K562 (cell line): ENCODE data around the gene LTBP4. TPM values are rescaled to one million over a fixed set of nuclear protein-coding genes. Genes with fewer than 3 reads are reported as not detected.

ENCODE experiments used
- ATAC-seq: fragments of 200-7000 bp; cut with Tn5 transposase; 3 replicates; pipeline ENCODE4 v1.9.1; 2020; ENCODE audit warnings: moderate library complexity
- BruUV-seq: library from RNA; stranded (reverse); fragments of 400-500 nt; replicated peaks from 2 replicates; lab custom pipeline; 2021; lab: Mats Ljungman, UMichigan
- CTCF ChIA-PET: fragments of 300-600 bp; formaldehyde crosslinking; extraction: SDS; loops from one replicate; lab custom pipeline; 2021; ENCODE audit warnings: low intra/inter-chr PET ratio; lab: Yijun Ruan, JAX
- POLR2A ChIA-PET: fragments of 300-600, 350-650 bp; sonication (Branson Sonifier 250); formaldehyde crosslinking; extraction: SDS; loops from one replicate; lab custom pipeline; 2021; ENCODE audit warnings: antibody characterized with exemption, inconsistent platforms; lab: Yijun Ruan, JAX
- DNase-seq, 4 experiments: peaks; one replicate each; pipeline versions ENCODE4 v3.0.0 to v3.0.0-alpha.2; 2011 to 2018; ENCODE audit warnings: low spot score in 3 of 4, mixed read lengths in 3 of 4; ENCODE audit errors: extremely low read depth in 1 of 4
- FAIRE-seq: peaks from 2 replicates; lab custom pipeline; 2011; peaks lifted over from hg19 to GRCh38; lab: Jason Lieb, UNC
- H2AFZ ChIP-seq: 2 replicates; pipeline ENCODE4 v1.6.0; 2011; ENCODE audit warnings: low read depth, low read length, control low read depth, inconsistent platforms
- H3K27ac ChIP-seq: fragments of 200-600 bp; 3 replicates; pipeline ENCODE4 v1.8.0; 2011; ENCODE audit warnings: low read depth, mild to moderate bottlenecking, control low read depth, inconsistent platforms, low read length, moderate library complexity, mixed read lengths; ENCODE audit errors: extremely low read depth
- H3K27me3 ChIP-seq, 2 experiments: fragments of 300-600 bp in 1 of 2; 2 replicates in 1 of 2; 3 replicates in 1 of 2; pipeline versions ENCODE4 v1.6.0 to v1.8.0; 2011; ENCODE audit warnings: inconsistent platforms in 2 of 2, low read length in 2 of 2, mild to moderate bottlenecking in 1 of 2, mixed read lengths in 1 of 2, moderate library complexity in 1 of 2; ENCODE audit not compliant: control insufficient read depth in 2 of 2, insufficient read depth in 2 of 2
- H3K36me3 ChIP-seq: fragments of 300-600 bp; 3 replicates; pipeline ENCODE4 v1.8.0; 2011; ENCODE audit warnings: mild to moderate bottlenecking, low read length, inconsistent platforms; ENCODE audit not compliant: control insufficient read depth, insufficient read depth
- H3K4me1 ChIP-seq, 2 experiments: fragments of 200-600 bp in 1 of 2; replicated peaks in 1 of 2; 2 replicates in 1 of 2; 3 replicates in 1 of 2; pipeline versions ENCODE4 v1.5.1 to v1.8.0; 2011; ENCODE audit warnings: inconsistent platforms in 2 of 2, low read length in 2 of 2, mild to moderate bottlenecking in 1 of 2, mixed read lengths in 1 of 2, moderate library complexity in 1 of 2; ENCODE audit not compliant: control insufficient read depth in 2 of 2, insufficient read depth in 2 of 2
- H3K4me2 ChIP-seq: 2 replicates; pipeline ENCODE4 v1.6.1; 2011; ENCODE audit warnings: low read length, control low read depth, inconsistent platforms, mixed read lengths; ENCODE audit not compliant: insufficient read depth
- H3K4me3 ChIP-seq: fragments of 200-600 bp; sonication (generic), shearing (Covaris generic); 2 replicates; pipeline ENCODE4 v1.5.1; 2016; ENCODE audit warnings: control low read depth, inconsistent platforms
- H3K79me2 ChIP-seq: fragments of 200-600 bp; 3 replicates; pipeline ENCODE4 v1.8.0; 2011; ENCODE audit warnings: low read length, inconsistent platforms; ENCODE audit not compliant: control insufficient read depth, insufficient read depth
- H3K9ac ChIP-seq, 2 experiments: 2 replicates each; pipeline versions ENCODE4 v1.6.0 to v1.6.1; 2011; ENCODE audit warnings: low read depth in 2 of 2, low read length in 2 of 2, control low read depth in 1 of 2, inconsistent platforms in 1 of 2, mild to moderate bottlenecking in 1 of 2, mixed read lengths in 1 of 2; ENCODE audit not compliant: insufficient read depth in 1 of 2
- H3K9me1 ChIP-seq: one replicate; pipeline ENCODE4 v1.6.0; 2011; ENCODE audit warnings: inconsistent platforms, mild to moderate bottlenecking, low read length, moderate library complexity; ENCODE audit not compliant: control insufficient read depth, insufficient read depth
- H3K9me3 ChIP-seq: replicated peaks from 2 replicates; pipeline ENCODE4 v1.5.1; 2011; ENCODE audit warnings: low read depth, low read length, inconsistent platforms; ENCODE audit not compliant: control insufficient read depth, insufficient read depth
- H4K20me1 ChIP-seq: replicated peaks from 2 replicates; pipeline ENCODE4 v1.6.1; 2011; ENCODE audit warnings: low read length, inconsistent platforms, mixed read lengths; ENCODE audit not compliant: control insufficient read depth, insufficient read depth
- ADNP ChIP-seq: fragments of 200-800 bp; sonication (Bioruptor generic); IDR thresholded peaks from 2 replicates; pipeline ENCODE4 v1.6.1; 2016; ENCODE audit warnings: missing genetic modification characterization, missing compliant biosample characterization
- BCOR ChIP-seq: fragments of 450-650 bp; IDR thresholded peaks from 2 replicates; pipeline ENCODE4 v1.6.1; 2016
- CLOCK ChIP-seq: fragments of 250-450 bp; sonication (Bioruptor Pico); IDR thresholded peaks from 2 replicates; pipeline ENCODE4 v1.4.0; 2020; ENCODE audit warnings: mild to moderate bottlenecking, moderate library complexity, borderline replicate concordance
- KDM1A ChIP-seq, 2 experiments: fragments of 450-650 bp; IDR thresholded peaks; 2 replicates each; pipeline ENCODE4 v1.6.1; 2016; ENCODE audit warnings: mild to moderate bottlenecking in 2 of 2
- MEF2D ChIP-seq: conservative IDR thresholded peaks from 2 replicates; pipeline ENCODE4 v1.6.1; 2016; ENCODE audit warnings: low read depth, missing genetic modification characterization, missing compliant biosample characterization
- NFE2L1 ChIP-seq: fragments of 450-650 bp; IDR thresholded peaks from 2 replicates; pipeline ENCODE4 v1.6.1; 2016; ENCODE audit warnings: missing genetic modification characterization, low read depth, mild to moderate bottlenecking, missing compliant biosample characterization, moderate library complexity, borderline replicate concordance
- RBM14 ChIP-seq: fragments of 200-400 bp; formaldehyde crosslinking; IDR thresholded peaks from 2 replicates; pipeline ENCODE4 v1.6.1; 2018; ENCODE audit warnings: low read depth, mild to moderate bottlenecking, low read length, moderate library complexity, borderline replicate concordance; ENCODE audit not compliant: insufficient read depth
- RBM25 ChIP-seq: fragments of 200-400 bp; formaldehyde crosslinking; IDR thresholded peaks from 2 replicates; pipeline ENCODE4 v1.6.1; 2018; ENCODE audit warnings: low read length, low read depth, moderate library complexity; ENCODE audit not compliant: severe bottlenecking
- RCOR1 ChIP-seq, 2 experiments: IDR thresholded peaks; 2 replicates each; pipeline ENCODE4 v1.6.1; 2012; ENCODE audit warnings: low read depth in 2 of 2, low read length in 2 of 2, borderline replicate concordance in 1 of 2, improper control_type of control experiment in 1 of 2
- SMARCA5 ChIP-seq: fragments of 450-650 bp; IDR thresholded peaks from 2 replicates; pipeline ENCODE4 v1.6.1; 2016
- THAP7 ChIP-seq: fragments of 250-450 bp; sonication (Bioruptor Pico); IDR thresholded peaks from 2 replicates; pipeline ENCODE4 v1.5.0; 2021
- TSC22D4 ChIP-seq: fragments of 450-650 bp; IDR thresholded peaks from 2 replicates; pipeline ENCODE4 v1.6.1; 2016; ENCODE audit warnings: missing genetic modification characterization, missing biosample characterization, control low read depth
- WGBS: fragments of 100-300 bp; shearing (Covaris generic); methylation state at CpG from one replicate; pipeline ENCODE4 v1.1.6; 2016; ENCODE audit warnings: low coverage, mixed read lengths; ENCODE audit not compliant: insufficient coverage; ENCODE audit errors: missing lambda C conversion rate; 5-methylcytosine and 5-hydroxymethylcytosine counted together
- in situ Hi-C: fragments of 300-500 bp; cut with MboI; formaldehyde crosslinking; loops from 4 replicates; pipeline ENCODE4 v1.15.0; 2018; ENCODE audit warnings: inconsistent platforms, mixed read lengths
- intact Hi-C: fragments of 100-400 bp; cut with micrococcal nuclease; formaldehyde crosslinking; loops from 2 replicates; pipeline ENCODE4 v1.14.2; 2022
- polyA plus RNA-seq, 8 experiments: library from polyadenylated mRNA; depleted of rRNA in 4 of 8; stranded (reverse) in 5 of 8; unstranded in 3 of 8; fragments of >200 nt; fragmentation: Nextera tagmentation in 2 of 8; fragmentation: Illumina TruSeq in 1 of 8; extraction: Ambion mirVana in 2 of 8; extraction: Trizol in 1 of 8; gene quantifications; 2 replicates each; pipeline versions ENCODE4 v1.2.1 to v1.2.3, GENCODE V29; 2011 to 2014; ENCODE audit warnings: inconsistent platforms in 1 of 8, missing spikeins in 1 of 8
- total RNA-seq, 7 experiments: library from RNA; depleted of rRNA in 6 of 7; stranded (reverse); fragments of >200 nt in 6 of 7; fragmentation: Illumina TruSeq in 2 of 7; extraction: Trizol in 2 of 7; gene quantifications; 2 replicates each; pipeline versions ENCODE4 v1.2.1 to v1.2.3, GENCODE V29; 2011 to 2021; ENCODE audit warnings: low replicate concordance in 1 of 7

Gene LTBP4
- total and polyA plus RNA-seq, 9 of the 15 experiments (the other 6 are each of a cell fraction or from before 2014, with no cell fraction given) = 0.35 to 160 (median 31.6) TPM

GRCh38 chr19:40642757-40643305 lies 41.7 kb downstream of the LTBP4 start:
- Histone ChIP-seq H3K4me1 (peaks cover 7 to 26% of the 10 kb centered on the region in 2 experiments; a peak in 4 of 5 replicates), H3K79me2 (no peaks in the 10 kb centered on the region), H3K9ac (no peak overlapping the region), H2AFZ (no peak overlapping the region), H4K20me1 (no peaks in the 10 kb centered on the region), H3K4me3 (no peak overlapping the region), H3K9me1 (no peaks in the 10 kb centered on the region), H3K27ac (no peak overlapping the region), H3K9me3 (no peaks in the 10 kb centered on the region), H3K27me3 (no peaks in the 10 kb centered on the region), H3K36me3 (no peaks in the 10 kb centered on the region), H3K4me2 (no peak overlapping the region)
- WGBS = 72% methylated on average over 4 of the region's 8 CpGs
- ATAC-seq (no peak), FAIRE-seq (no peak), DNase-seq (no peak)
- CTCF ChIA-PET = no interaction called here
- intact Hi-C loops = no loop called here
- TF ChIP-seq KDM1A (IDR thresholded peaks at IDR 0.05) (peak; percentile 22 to 50; a peak in 2 of 4 replicates), TSC22D4 (tag) (no peak), RCOR1 (IDR thresholded peaks at IDR 0.05; ENCODE audit: borderline replicate concordance in 1 of 2, low read depth in 2 of 2, low read length in 2 of 2) (0 out of 4 replicates have a peak, but pooled peaks of 1 of the 2 experiments have one; percentile 41), MEF2D (no peak), NFE2L1 (no peak), ADNP (tag) (0 out of 2 replicates have a peak, but pooled peaks have one; percentile 43), BCOR (peak; percentile 85), THAP7 (CRISPR knock-in tag) (no peak), RBM25 (peak; percentile 93), SMARCA5 (0 out of 2 replicates have a peak, but pooled peaks have one; percentile 18), CLOCK (CRISPR knock-in tag) (no peak), RBM14 (no peak)
- POLR2A ChIA-PET = interaction anchor here (0.6 kb wide), 1 partner anchor 108 kb away, joined by 3 read pairs; the partner anchor contains the start of gene ACTMAP
- no TSS peak for BruUV-seq
- in situ Hi-C loops = no loop called here
